K562 (cell line): Measurements from ENCODE around the gene ZNF750. TPM values are rescaled to one million over a fixed set of nuclear protein-coding genes. Genes with fewer than 3 reads are reported as not detected.

Experiments used
- ATAC-seq: fragments of 200-7000 bp; cut with Tn5 transposase; 3 replicates; pipeline ENCODE4 v1.9.1; 2020; ENCODE audit warnings: moderate library complexity
- Bru-seq: library from RNA; stranded (reverse); fragments of 400-500 nt; gene quantifications from one replicate; lab custom pipeline; 2021; lab: Mats Ljungman, UMichigan
- BruChase-seq, 2 experiments: library from RNA; stranded (reverse); fragments of 400-500 nt; gene quantifications; one replicate each; lab custom pipeline; 2021; lab: Mats Ljungman, UMichigan
- BruUV-seq: library from RNA; stranded (reverse); fragments of 400-500 nt; replicated peaks from 2 replicates; lab custom pipeline; 2021; lab: Mats Ljungman, UMichigan
- CTCF ChIA-PET: fragments of 300-600 bp; formaldehyde crosslinking; extraction: SDS; loops from one replicate; lab custom pipeline; 2021; ENCODE audit warnings: low intra/inter-chr PET ratio; lab: Yijun Ruan, JAX
- POLR2A ChIA-PET: fragments of 300-600, 350-650 bp; sonication (Branson Sonifier 250); formaldehyde crosslinking; extraction: SDS; loops from one replicate; lab custom pipeline; 2021; ENCODE audit warnings: antibody characterized with exemption, inconsistent platforms; lab: Yijun Ruan, JAX
- DNase-seq, 4 experiments: peaks; one replicate each; pipeline versions ENCODE4 v3.0.0 to v3.0.0-alpha.2; 2011 to 2018; ENCODE audit warnings: low spot score in 3 of 4, mixed read lengths in 3 of 4; ENCODE audit errors: extremely low read depth in 1 of 4
- FAIRE-seq: peaks from 2 replicates; lab custom pipeline; 2011; peaks lifted over from hg19 to GRCh38; lab: Jason Lieb, UNC
- H2AFZ ChIP-seq: 2 replicates; pipeline ENCODE4 v1.6.0; 2011; ENCODE audit warnings: low read depth, low read length, control low read depth, inconsistent platforms
- H3K27ac ChIP-seq: fragments of 200-600 bp; 3 replicates; pipeline ENCODE4 v1.8.0; 2011; ENCODE audit warnings: low read depth, mild to moderate bottlenecking, control low read depth, inconsistent platforms, low read length, moderate library complexity, mixed read lengths; ENCODE audit errors: extremely low read depth
- H3K27me3 ChIP-seq, 2 experiments: fragments of 300-600 bp in 1 of 2; 2 replicates in 1 of 2; 3 replicates in 1 of 2; pipeline versions ENCODE4 v1.6.0 to v1.8.0; 2011; ENCODE audit warnings: inconsistent platforms in 2 of 2, low read length in 2 of 2, mild to moderate bottlenecking in 1 of 2, mixed read lengths in 1 of 2, moderate library complexity in 1 of 2; ENCODE audit not compliant: control insufficient read depth in 2 of 2, insufficient read depth in 2 of 2
- H3K36me3 ChIP-seq: fragments of 300-600 bp; 3 replicates; pipeline ENCODE4 v1.8.0; 2011; ENCODE audit warnings: mild to moderate bottlenecking, low read length, inconsistent platforms; ENCODE audit not compliant: control insufficient read depth, insufficient read depth
- H3K4me1 ChIP-seq, 2 experiments: fragments of 200-600 bp in 1 of 2; replicated peaks in 1 of 2; 2 replicates in 1 of 2; 3 replicates in 1 of 2; pipeline versions ENCODE4 v1.5.1 to v1.8.0; 2011; ENCODE audit warnings: inconsistent platforms in 2 of 2, low read length in 2 of 2, mild to moderate bottlenecking in 1 of 2, mixed read lengths in 1 of 2, moderate library complexity in 1 of 2; ENCODE audit not compliant: control insufficient read depth in 2 of 2, insufficient read depth in 2 of 2
- H3K4me2 ChIP-seq: 2 replicates; pipeline ENCODE4 v1.6.1; 2011; ENCODE audit warnings: low read length, control low read depth, inconsistent platforms, mixed read lengths; ENCODE audit not compliant: insufficient read depth
- H3K4me3 ChIP-seq: fragments of 200-600 bp; sonication (generic), shearing (Covaris generic); 2 replicates; pipeline ENCODE4 v1.5.1; 2016; ENCODE audit warnings: control low read depth, inconsistent platforms
- H3K79me2 ChIP-seq: fragments of 200-600 bp; 3 replicates; pipeline ENCODE4 v1.8.0; 2011; ENCODE audit warnings: low read length, inconsistent platforms; ENCODE audit not compliant: control insufficient read depth, insufficient read depth
- H3K9ac ChIP-seq, 2 experiments: 2 replicates each; pipeline versions ENCODE4 v1.6.0 to v1.6.1; 2011; ENCODE audit warnings: low read depth in 2 of 2, low read length in 2 of 2, control low read depth in 1 of 2, inconsistent platforms in 1 of 2, mild to moderate bottlenecking in 1 of 2, mixed read lengths in 1 of 2; ENCODE audit not compliant: insufficient read depth in 1 of 2
- H3K9me1 ChIP-seq: one replicate; pipeline ENCODE4 v1.6.0; 2011; ENCODE audit warnings: inconsistent platforms, mild to moderate bottlenecking, low read length, moderate library complexity; ENCODE audit not compliant: control insufficient read depth, insufficient read depth
- H3K9me3 ChIP-seq: replicated peaks from 2 replicates; pipeline ENCODE4 v1.5.1; 2011; ENCODE audit warnings: low read depth, low read length, inconsistent platforms; ENCODE audit not compliant: control insufficient read depth, insufficient read depth
- H4K20me1 ChIP-seq: replicated peaks from 2 replicates; pipeline ENCODE4 v1.6.1; 2011; ENCODE audit warnings: low read length, inconsistent platforms, mixed read lengths; ENCODE audit not compliant: control insufficient read depth, insufficient read depth
- SRF ChIP-seq, 2 experiments: fragments of 250-450, 450-650 bp in 1 of 2; sonication (Bioruptor Pico) in 1 of 2; sonication (generic) in 1 of 2; formaldehyde crosslinking; IDR thresholded peaks; 2 replicates each; pipeline versions ENCODE4 v1.5.0 to v1.5.1; 2020 to 2022; ENCODE audit warnings: mild to moderate bottlenecking in 1 of 2, missing genetic modification reagents in 1 of 2
- TRIM28 ChIP-seq: fragments of 450-650 bp; IDR thresholded peaks from 2 replicates; pipeline ENCODE4 v1.6.1; 2017
- TSC22D4 ChIP-seq: fragments of 450-650 bp; IDR thresholded peaks from 2 replicates; pipeline ENCODE4 v1.6.1; 2016; ENCODE audit warnings: missing genetic modification characterization, missing biosample characterization, control low read depth
- WGBS: fragments of 100-300 bp; shearing (Covaris generic); methylation state at CpG from one replicate; pipeline ENCODE4 v1.1.6; 2016; ENCODE audit warnings: low coverage, mixed read lengths; ENCODE audit not compliant: insufficient coverage; ENCODE audit errors: missing lambda C conversion rate; 5-methylcytosine and 5-hydroxymethylcytosine counted together
- in situ Hi-C: fragments of 300-500 bp; cut with MboI; formaldehyde crosslinking; loops from 4 replicates; pipeline ENCODE4 v1.15.0; 2018; ENCODE audit warnings: inconsistent platforms, mixed read lengths
- intact Hi-C: fragments of 100-400 bp; cut with micrococcal nuclease; formaldehyde crosslinking; loops from 2 replicates; pipeline ENCODE4 v1.14.2; 2022
- long read RNA-seq, 3 experiments: library from polyadenylated mRNA in 2 of 3; library from RNA in 1 of 3; unstranded in 2 of 3; stranded (forward) in 1 of 3; transcript quantifications; one replicate each; pipeline ENCODE4 v2.0.0, GENCODE V29; 2019 to 2022
- polyA minus RNA-seq, 3 experiments: library from RNA; depleted of rRNA, polyadenylated mRNA; stranded (reverse); fragments of >200 nt; gene quantifications; 2 replicates each; pipeline ENCODE4 v1.2.3, GENCODE V29; 2011
- polyA plus RNA-seq, 8 experiments: library from polyadenylated mRNA; depleted of rRNA in 4 of 8; stranded (reverse) in 5 of 8; unstranded in 3 of 8; fragments of >200 nt; fragmentation: Nextera tagmentation in 2 of 8; fragmentation: Illumina TruSeq in 1 of 8; extraction: Ambion mirVana in 2 of 8; extraction: Trizol in 1 of 8; gene quantifications; 2 replicates each; pipeline versions ENCODE4 v1.2.1 to v1.2.3, GENCODE V29; 2011 to 2014; ENCODE audit warnings: inconsistent platforms in 1 of 8, missing spikeins in 1 of 8
- total RNA-seq, 7 experiments: library from RNA; depleted of rRNA in 6 of 7; stranded (reverse); fragments of >200 nt in 6 of 7; fragmentation: Illumina TruSeq in 2 of 7; extraction: Trizol in 2 of 7; gene quantifications; 2 replicates each; pipeline versions ENCODE4 v1.2.1 to v1.2.3, GENCODE V29; 2011 to 2021; ENCODE audit warnings: low replicate concordance in 1 of 7

The ZNF750 gene
- not detected in 2 replicates for total RNA-seq (2011; cell fraction: chromatin; rRNA removed; ENCODE audit: low replicate concordance)
- total RNA-seq (2011; cell fraction: nucleolus; rRNA removed) = not detected in 2 replicates
- total RNA-seq (2011; cell fraction: nucleoplasm; rRNA removed) = not detected in 2 replicates
- total RNA-seq (2014; rRNA removed) = not detected in 2 replicates
- total RNA-seq (2014; rRNA removed; fragmentation: Illumina TruSeq; extraction: Trizol) = not detected in 2 replicates
- not detected in 2 replicates for total RNA-seq (2015; rRNA removed; fragmentation: Illumina TruSeq; extraction: Trizol)
- total RNA-seq (2021) = not detected in 2 replicates
- polyA plus RNA-seq (2011; rRNA removed) = not detected in 2 replicates
- polyA plus RNA-seq (2011; cell fraction: cytosol; rRNA removed) = not detected in 2 replicates
- not detected in 2 replicates for polyA plus RNA-seq (2011; cell fraction: nucleus; rRNA removed)
- polyA plus RNA-seq (2012) = 0.07 TPM in 2 replicates
- not detected in 2 replicates for polyA plus RNA-seq (2014; fragmentation: Illumina TruSeq; extraction: Trizol)
- not detected for polyA plus RNA-seq (2014; fragmentation: Nextera tagmentation; extraction: Ambion mirVana)
- polyA plus RNA-seq (2014; rRNA removed) = not detected in 2 replicates
- polyA minus RNA-seq (2011; rRNA and poly(A)+ RNA removed) = not detected in 2 replicates
- not detected in 2 replicates for polyA minus RNA-seq (2011; cell fraction: cytosol; rRNA and poly(A)+ RNA removed)
- not detected in 2 replicates for polyA minus RNA-seq (2011; cell fraction: nucleus; rRNA and poly(A)+ RNA removed)
- Bru-seq, nascent RNA = not detected
- percentile 8 among the genes with signal in this experiment for BruChase-seq, experiment 1, labeled RNA remaining after a 2-hour chase
- BruChase-seq, experiment 2, labeled RNA remaining after a 6-hour chase = percentile 5 among the genes with signal in this experiment
- long read RNA-seq, experiment 1 = 0 reads
- long read RNA-seq, experiment 2 = 0 reads
- long read RNA-seq, experiment 3 = 0 reads

DNA sequence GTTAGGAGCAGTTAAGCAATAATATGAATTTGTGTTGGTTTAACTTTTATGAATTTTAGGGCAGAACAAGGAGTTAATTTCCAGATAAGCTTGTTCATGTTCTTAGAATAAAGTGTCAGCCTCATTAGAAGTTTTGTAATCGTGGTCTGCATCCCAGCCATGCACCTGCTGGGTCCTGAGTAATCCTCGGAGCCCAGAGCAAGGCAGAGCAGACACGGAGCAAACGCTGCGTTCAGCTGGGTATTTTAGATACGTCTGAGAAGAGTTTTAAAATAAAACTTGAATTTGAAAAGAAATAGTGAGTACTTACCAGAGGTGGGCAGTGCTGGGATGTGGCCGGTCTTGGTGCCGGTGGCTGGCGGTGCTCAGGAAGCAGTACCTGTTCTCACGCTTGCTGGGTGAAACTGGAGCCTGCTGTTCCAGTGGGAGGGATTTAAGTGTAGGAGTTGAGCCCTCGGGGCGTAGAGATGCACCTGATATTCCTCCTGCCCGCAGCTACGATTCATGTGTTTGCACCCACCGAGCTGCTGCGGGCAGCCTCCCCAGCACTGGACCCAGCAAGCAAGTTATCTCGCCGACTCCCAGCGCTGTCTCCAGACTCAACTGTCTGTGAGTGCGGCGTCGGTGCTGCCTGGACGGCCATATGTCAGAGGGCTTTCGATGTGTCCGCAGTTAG, at the start of gene ZNF750:
ZNF750 (minus strand) TSS at position 406 of the 676 bp plus-strand sequence. CDS start 7,568 bp downstream, outside the sequence.
- no peaks in the 10 kb centered on the region for H4K20me1 ChIP-seq
- H3K27me3 ChIP-seq = no peaks in the 10 kb centered on the region
- H3K27ac ChIP-seq = no peak within 1 kb of the TSS
- no peaks in the 10 kb centered on the region for H3K9me1 ChIP-seq
- no peak for FAIRE-seq
- in situ Hi-C loops (no loop called here), intact Hi-C loops (no loop called here)
- TF ChIP-seq TSC22D4 (tag) (no peak), SRF (CRISPR knock-in tag; IDR thresholded peaks at IDR 0.05) (no peak), TRIM28 (no peak)
- no peaks in the 10 kb centered on the region for H3K9me3 ChIP-seq
- no peak within 1 kb of the TSS for H2AFZ ChIP-seq
- CTCF ChIA-PET = no interaction called here
- no TSS peak for BruUV-seq
- H3K9ac ChIP-seq = peak within 1 kb of the TSS in 1 of 2 experiments; percentile 28; a peak in 2 of 4 replicates
- peaks cover 7% of the 10 kb centered on the region; the same call in 2 of the 3 replicates for H3K36me3 ChIP-seq
- POLR2A ChIA-PET = interaction anchor here (0.5 kb wide), 1 partner anchor 445 kb away, joined by 3 read pairs; no protein-coding TSS in a partner anchor
- 94% methylated on average over 23 of the region's 25 CpGs for WGBS
- ATAC-seq = no peak
- no peak for DNase-seq
- no peak within 1 kb of the TSS for H3K4me3 ChIP-seq
- peaks cover 0 to 9% of the 10 kb centered on the region in 2 experiments; a peak in 2 of 5 replicates for H3K4me1 ChIP-seq
- H3K4me2 ChIP-seq = no peak within 1 kb of the TSS
- no peaks in the 10 kb centered on the region for H3K79me2 ChIP-seq
